Measurements from ENCODE around the gene GLYATL1B. TPM values are rescaled to one million over a fixed set of nuclear protein-coding genes. Genes with fewer than 3 reads are reported as not detected.
"Not testable (repeated sequence)": the region's sequence is repeated elsewhere in the genome, so short reads cannot be mapped to it uniquely, and the experiment has no call there.

The GLYATL1B gene
- total and polyA plus RNA-seq, 12 donors: not detected

- no peak overlapping the region for H3K27ac ChIP-seq
- no peaks in the 10 kb centered on the region for H3K27me3 ChIP-seq
- no peaks in the 10 kb centered on the region for H3K4me1 ChIP-seq (replicated peaks in 1 of 2)
- peaks cover 0 to 8% of the 10 kb centered on the region in 2 donors for H3K36me3 ChIP-seq (replicated peaks in 1 of 2)
- H3K4me3 ChIP-seq: peak overlapping the region in 1 of 4 donors; percentile 8
- 13 to 19% (median 14%) methylated on average over 10 to 20 of the region's 20 CpGs for WGBS, 4 donors
- DNase-seq: peak; percentile 78 to 92 (median 87)
- H3K9me3 ChIP-seq (replicated peaks in 1 of 3): no peaks in the 10 kb centered on the region
- intact Hi-C loops (cut with DNase I): loop anchor here in 1 of 2 donors (5.0 to 10.0 kb wide), 2 partner anchors 39 to 481 kb away; no protein-coding TSS in a partner anchor
- TF ChIP-seq CTCF (IDR thresholded peaks at IDR 0.05): peak; percentile 89 to 97 (median 96)
- TF ChIP-seq POLR2A (IDR thresholded peaks at IDR 0.05): no peak
Observed at GRCh38 chr11:59135648-59136461, 49.7 kb downstream of the GLYATL1B start.

- DNase-seq; H3K27me3 ChIP-seq; H3K27ac ChIP-seq; H3K36me3 ChIP-seq (replicated peaks in 1 of 2); H3K4me1 ChIP-seq (replicated peaks in 1 of 2); H3K9me3 ChIP-seq (replicated peaks in 1 of 3): not testable (repeated sequence)
- peak overlapping the region in 1 of 4 donors; percentile 8 for H3K4me3 ChIP-seq
- WGBS, 4 donors: 30 to 69% (median 49%) methylated on average over 6 of the region's 6 CpGs
- intact Hi-C loops (cut with DNase I): loop anchor here in 1 of 2 donors (5.0 to 10.0 kb wide), 2 partner anchors 39 to 482 kb away; no protein-coding TSS in a partner anchor
Observed at GRCh38 chr11:59136551-59136950, 50.4 kb downstream of the GLYATL1B start.

- Histone ChIP-seq H3K27me3 (no peaks in the 10 kb centered on the region), H3K4me1 (replicated peaks in 1 of 2) (peaks cover 0 to 8% of the 10 kb centered on the region in 2 donors), H3K9me3 (replicated peaks in 1 of 3) (no peaks in the 10 kb centered on the region), H3K27ac (no peak overlapping the region), H3K4me3 (no peak overlapping the region), H3K36me3 (replicated peaks in 1 of 2) (peaks cover 0 to 5% of the 10 kb centered on the region in 2 donors)
- no peak for DNase-seq
- WGBS, 4 donors: 93 to 100% (median 95%) methylated on average over 17 of the region's 17 CpGs
- TF ChIP-seq CTCF (IDR thresholded peaks at IDR 0.05) (no peak), POLR2A (IDR thresholded peaks at IDR 0.05) (no peak)
- intact Hi-C loops (cut with DNase I): loop anchor here in 1 of 2 donors (5.0 to 10.0 kb wide), 2 partner anchors 40 to 482 kb away; no protein-coding TSS in a partner anchor
Observed at GRCh38 chr11:59137190-59137589, 51.1 kb downstream of the GLYATL1B start.

- no peak overlapping the region for H3K27ac ChIP-seq
- intact Hi-C loops (cut with DNase I): loop anchor here in 1 of 2 donors (5.0 to 10.0 kb wide), 2 partner anchors 41 to 484 kb away; no protein-coding TSS in a partner anchor
- WGBS, 4 donors: 56 to 71% (median 70%) methylated on average over 2 of the region's 2 CpGs
- H3K9me3 ChIP-seq (replicated peaks in 1 of 3): no peaks in the 10 kb centered on the region
- H3K4me3 ChIP-seq: no peak overlapping the region
- no peaks in the 10 kb centered on the region for H3K36me3 ChIP-seq (replicated peaks in 1 of 2)
- TF ChIP-seq CTCF (IDR thresholded peaks at IDR 0.05): no peak
- no peak for TF ChIP-seq POLR2A (IDR thresholded peaks at IDR 0.05)
- no peak for DNase-seq
- peaks cover 3 to 12% of the 10 kb centered on the region in 2 donors for H3K4me1 ChIP-seq (replicated peaks in 1 of 2)
- H3K27me3 ChIP-seq: no peaks in the 10 kb centered on the region
Observed at GRCh38 chr11:59138643-59139042, 52.5 kb downstream of the GLYATL1B start.
